Breast epithelium (tissue), 3 donors: ENCODE data around the gene SDSL.

Source experiments
- POLR2AphosphoS5 ChIP-seq, 3 donors: sonication (generic); formaldehyde crosslinking; IDR thresholded peaks; one replicate each; pipeline ENCODE4 v1.6.1; 2017; ENCODE audit warnings: antibody characterized with exemption in 3 of 3
- TF ChIP-seq, protein P1 (sequence below), 3 donors: fragments of 450-650 bp; IDR thresholded peaks; one replicate each; pipeline ENCODE4 v1.5.1; 2016 to 2017; ENCODE audit warnings: antibody characterized with exemption in 3 of 3, mild to moderate bottlenecking in 3 of 3, moderate library complexity in 3 of 3

GRCh38 chr12:113449839-113450238 is 27.7 kb downstream of the SDSL start:
- TF ChIP-seq, protein P1, sequence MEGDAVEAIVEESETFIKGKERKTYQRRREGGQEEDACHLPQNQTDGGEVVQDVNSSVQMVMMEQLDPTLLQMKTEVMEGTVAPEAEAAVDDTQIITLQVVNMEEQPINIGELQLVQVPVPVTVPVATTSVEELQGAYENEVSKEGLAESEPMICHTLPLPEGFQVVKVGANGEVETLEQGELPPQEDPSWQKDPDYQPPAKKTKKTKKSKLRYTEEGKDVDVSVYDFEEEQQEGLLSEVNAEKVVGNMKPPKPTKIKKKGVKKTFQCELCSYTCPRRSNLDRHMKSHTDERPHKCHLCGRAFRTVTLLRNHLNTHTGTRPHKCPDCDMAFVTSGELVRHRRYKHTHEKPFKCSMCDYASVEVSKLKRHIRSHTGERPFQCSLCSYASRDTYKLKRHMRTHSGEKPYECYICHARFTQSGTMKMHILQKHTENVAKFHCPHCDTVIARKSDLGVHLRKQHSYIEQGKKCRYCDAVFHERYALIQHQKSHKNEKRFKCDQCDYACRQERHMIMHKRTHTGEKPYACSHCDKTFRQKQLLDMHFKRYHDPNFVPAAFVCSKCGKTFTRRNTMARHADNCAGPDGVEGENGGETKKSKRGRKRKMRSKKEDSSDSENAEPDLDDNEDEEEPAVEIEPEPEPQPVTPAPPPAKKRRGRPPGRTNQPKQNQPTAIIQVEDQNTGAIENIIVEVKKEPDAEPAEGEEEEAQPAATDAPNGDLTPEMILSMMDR (IDR thresholded peaks at IDR 0.05) = no peak
- TF ChIP-seq POLR2AphosphoS5 (IDR thresholded peaks at IDR 0.05) = no peak
